IMR-90 (cell line): ENCODE results near the gene OSBPL8. TPM values are rescaled to one million over a fixed set of nuclear protein-coding genes. Genes with fewer than 3 reads are reported as not detected.
"Not testable (repeated sequence)": the region's sequence is repeated elsewhere in the genome, so short reads cannot be mapped to it uniquely, and the experiment has no call there.

ENCODE experiments used
- ATAC-seq: fragments of 200-7000 bp; cut with Tn5 transposase; 2 replicates; pipeline ENCODE4 v1.9.1; 2020; ENCODE audit warnings: low read depth, mild to moderate bottlenecking, moderate library complexity
- BruUV-seq: library from RNA; stranded (reverse); fragments of 400-500 nt; replicated peaks from 2 replicates; lab custom pipeline; 2021; lab: Mats Ljungman, UMichigan
- CTCF ChIA-PET: fragments of 300-600 bp; formaldehyde crosslinking; extraction: SDS; loops from one replicate; lab custom pipeline; 2021; ENCODE audit warnings: antibody characterized with exemption; lab: Yijun Ruan, JAX
- POLR2A ChIA-PET: fragments of 300-600 bp; sonication (Branson Sonifier 250); formaldehyde crosslinking; loops from one replicate; lab custom pipeline; 2022; ENCODE audit warnings: antibody characterized with exemption; ENCODE audit not compliant: unreplicated experiment; lab: Charles Lee
- DNase-seq: peaks from one replicate; pipeline ENCODE4 v3.0.0; 2013
- H2AFZ ChIP-seq: replicated peaks from 2 replicates; pipeline ENCODE3; 2013; ENCODE audit warnings: low read length, mild to moderate bottlenecking; ENCODE audit not compliant: poor library complexity
- H2AK5ac ChIP-seq: 2 replicates; pipeline ENCODE4 v1.6.1; 2013; ENCODE audit warnings: low read depth, low read length, inconsistent platforms
- H2AK9ac ChIP-seq: replicated peaks from 2 replicates; pipeline ENCODE3; 2013; ENCODE audit warnings: mild to moderate bottlenecking, low read depth, low read length, moderate library complexity; ENCODE audit not compliant: poor library complexity
- H2BK120ac ChIP-seq: 2 replicates; pipeline ENCODE4 v1.6.1; 2013; ENCODE audit warnings: low read depth, low read length, inconsistent platforms
- H2BK15ac ChIP-seq: 3 replicates; pipeline ENCODE4 v1.6.1; 2013; ENCODE audit warnings: low read depth, low read length, inconsistent platforms
- H2BK20ac ChIP-seq: 2 replicates; pipeline ENCODE4 v1.6.1; 2013; ENCODE audit warnings: low read depth, mild to moderate bottlenecking, inconsistent platforms, low read length, moderate library complexity
- H2BK5ac ChIP-seq: 2 replicates; pipeline ENCODE4 v1.6.1; 2013; ENCODE audit warnings: mild to moderate bottlenecking, low read depth, low read length, inconsistent platforms; ENCODE audit not compliant: poor library complexity, severe bottlenecking
- H3K14ac ChIP-seq: replicated peaks from 2 replicates; pipeline ENCODE4 v1.6.1; 2013; ENCODE audit warnings: low read depth, low read length, inconsistent platforms
- H3K18ac ChIP-seq: 2 replicates; pipeline ENCODE4 v1.6.1; 2013; ENCODE audit warnings: low read depth, low read length, control low read depth
- H3K23ac ChIP-seq: 2 replicates; pipeline ENCODE4 v1.6.1; 2013; ENCODE audit warnings: low read depth, low read length, inconsistent platforms
- H3K27ac ChIP-seq: 2 replicates; pipeline ENCODE4 v1.5.1; 2013; ENCODE audit warnings: mild to moderate bottlenecking, control low read depth, low read length; ENCODE audit not compliant: insufficient read depth
- H3K27me3 ChIP-seq: 2 replicates; pipeline ENCODE4 v1.6.1; 2013; ENCODE audit warnings: low read length; ENCODE audit not compliant: control insufficient read depth, insufficient read depth
- H3K36me3 ChIP-seq: 2 replicates; pipeline ENCODE4 v1.6.1; 2013; ENCODE audit warnings: low read length, mixed read lengths; ENCODE audit not compliant: control insufficient read depth, insufficient read depth
- H3K4ac ChIP-seq: 2 replicates; pipeline ENCODE4 v1.6.1; 2013; ENCODE audit warnings: low read depth, low read length, inconsistent platforms
- H3K4me1 ChIP-seq: 2 replicates; pipeline ENCODE4 v1.6.1; 2013; ENCODE audit warnings: low read length, mixed read lengths; ENCODE audit not compliant: control insufficient read depth, insufficient read depth
- H3K4me2 ChIP-seq: 2 replicates; pipeline ENCODE4 v1.6.1; 2013; ENCODE audit warnings: low read depth, mild to moderate bottlenecking, control low read depth, low read length, moderate library complexity
- H3K4me3 ChIP-seq: 2 replicates; pipeline ENCODE4 v1.5.1; 2013; ENCODE audit warnings: low read depth, mild to moderate bottlenecking, control low read depth, low read length, moderate library complexity; ENCODE audit not compliant: insufficient read depth
- H3K56ac ChIP-seq: 2 replicates; pipeline ENCODE4 v1.6.1; 2013; ENCODE audit warnings: low read length, inconsistent platforms; ENCODE audit not compliant: insufficient read depth; ENCODE audit errors: extremely low read depth
- H3K79me1 ChIP-seq, 2 experiments: 2 replicates each; pipeline ENCODE4 v1.6.1; 2013; ENCODE audit warnings: low read length in 2 of 2, inconsistent platforms in 1 of 2, low read depth in 1 of 2
- H3K9ac ChIP-seq: 2 replicates; pipeline ENCODE4 v1.6.1; 2013; ENCODE audit warnings: low read depth, low read length, control low read depth
- H3K9me1 ChIP-seq: 2 replicates; pipeline ENCODE4 v1.6.1; 2013; ENCODE audit warnings: low read length, inconsistent platforms; ENCODE audit not compliant: insufficient read depth
- H3K9me3 ChIP-seq: 2 replicates; pipeline ENCODE4 v1.6.1; 2013; ENCODE audit warnings: low read length; ENCODE audit not compliant: control insufficient read depth, insufficient read depth
- H4K20me1 ChIP-seq: 2 replicates; pipeline ENCODE4 v1.6.1; 2013; ENCODE audit warnings: low read length, inconsistent platforms; ENCODE audit not compliant: insufficient read depth
- H4K5ac ChIP-seq: 2 replicates; pipeline ENCODE4 v1.6.1; 2013; ENCODE audit warnings: mild to moderate bottlenecking, low read depth, low read length, control low read depth
- H4K8ac ChIP-seq, 2 experiments: 2 replicates each; pipeline ENCODE4 v1.6.1; 2013; ENCODE audit warnings: low read depth in 2 of 2, low read length in 2 of 2, control low read depth in 1 of 2, inconsistent platforms in 1 of 2
- H4K91ac ChIP-seq: 2 replicates; pipeline ENCODE4 v1.6.1; 2013; ENCODE audit warnings: low read depth, low read length, inconsistent platforms; ENCODE audit not compliant: insufficient read depth
- BHLHE40 ChIP-seq: fragments of 150-350 bp; IDR thresholded peaks from 2 replicates; pipeline ENCODE4 v1.6.1; 2016; ENCODE audit warnings: mild to moderate bottlenecking, low read depth, low read length
- CEBPB ChIP-seq: IDR thresholded peaks from 2 replicates; pipeline ENCODE4 v1.6.1; 2012; ENCODE audit warnings: low read depth, low read length, improper control_type of control experiment
- MAFK ChIP-seq: IDR thresholded peaks from 2 replicates; pipeline ENCODE4 v1.6.1; 2012; ENCODE audit warnings: low read depth, low read length, improper control_type of control experiment
- MXI1 ChIP-seq: IDR thresholded peaks from 2 replicates; pipeline ENCODE4 v1.6.1; 2012; ENCODE audit warnings: low read depth, mild to moderate bottlenecking, low read length, moderate library complexity, borderline replicate concordance
- POLR2A ChIP-seq: IDR thresholded peaks from 2 replicates; pipeline ENCODE4 v1.6.1; 2012; ENCODE audit warnings: mild to moderate bottlenecking, low read depth, low read length
- RAD21 ChIP-seq: IDR thresholded peaks from 2 replicates; pipeline ENCODE4 v1.6.1; 2012; ENCODE audit warnings: low read length, improper control_type of control experiment
- WGBS, 2 experiments: methylation state at CpG; one replicate each; pipeline versions ENCODE4 v1.1.5 to v1.1.7; 2013; ENCODE audit warnings: missing lambda C conversion rate in 2 of 2; ENCODE audit not compliant: insufficient read length in 1 of 2; ENCODE audit errors: extremely low coverage in 2 of 2; 5-methylcytosine and 5-hydroxymethylcytosine counted together
- dilution Hi-C: fragments of 300-500 bp; cut with HindIII; formaldehyde crosslinking; loops from one replicate; pipeline ENCODE4 v1.14.3; 2018; ENCODE audit warnings: low sequenced_read_pairs; ENCODE audit not compliant: unreplicated experiment
- in situ Hi-C: fragments of 300-500 bp; cut with MboI; formaldehyde crosslinking; loops from 3 replicates; pipeline ENCODE4 v1.14.3; 2019; ENCODE audit warnings: low sequenced_read_pairs, inconsistent platforms, mixed read lengths
- intact Hi-C: fragments of 100-400 bp; cut with micrococcal nuclease; formaldehyde crosslinking; loops from 2 replicates; pipeline ENCODE4 v1.10.0; 2022
- polyA plus RNA-seq, 3 experiments: library from polyadenylated mRNA; depleted of rRNA; stranded (reverse); fragments of >200 nt; gene quantifications; 2 replicates each; pipeline ENCODE4 v1.2.3, GENCODE V29; 2012; ENCODE audit warnings: low replicate concordance in 1 of 3
- total RNA-seq: library from RNA; depleted of rRNA; stranded (reverse); fragments of >200 nt; gene quantifications from 2 replicates; pipeline ENCODE4 v1.2.3, GENCODE V29; 2012

Gene OSBPL8
- total and polyA plus RNA-seq, 2 of the 4 experiments (the other 2 are of a cell fraction), result 17.8 to 24.2 TPM

GRCh38 chr12:76329159-76329558, 230.4 kb downstream of the OSBPL8 start:
- Histone ChIP-seq H3K9ac (no peak overlapping the region), H3K4me2 (no peak overlapping the region)
- CTCF ChIA-PET, result interaction anchor here (1.2 kb wide), 1 partner anchor 8 kb away, joined by 3 read pairs; no protein-coding TSS in a partner anchor

GRCh38 chr12:76319595-76320319, 239.8 kb downstream of the OSBPL8 start:
- CTCF ChIA-PET, H3K23ac ChIP-seq, H3K9me3 ChIP-seq, H2AFZ ChIP-seq, H3K9ac ChIP-seq, BruUV-seq, ATAC-seq, H3K79me1 ChIP-seq, H3K27ac ChIP-seq, H3K27me3 ChIP-seq, H3K9me1 ChIP-seq, H2AK9ac ChIP-seq, DNase-seq, POLR2A ChIA-PET, H3K4me3 ChIP-seq, H4K91ac ChIP-seq, H3K18ac ChIP-seq, H2BK20ac ChIP-seq, H2AK5ac ChIP-seq, dilution Hi-C loops, intact Hi-C loops, H3K4ac ChIP-seq, H2BK5ac ChIP-seq, H2BK15ac ChIP-seq, H3K14ac ChIP-seq, H4K5ac ChIP-seq, in situ Hi-C loops, H4K20me1 ChIP-seq, H2BK120ac ChIP-seq, H3K4me2 ChIP-seq, H3K4me1 ChIP-seq, H3K56ac ChIP-seq, H4K8ac ChIP-seq, H3K36me3 ChIP-seq: not testable (repeated sequence)
- WGBS, 2 experiments, result 93% methylated on average over 3 of the region's 32 CpGs; no CpG with 5 or more reads in 1 of the 2 experiments

More at GRCh38 chr12:76329159-76329558, 230.4 kb downstream of the OSBPL8 start:
- Histone ChIP-seq H3K9me1 (no peaks in the 10 kb centered on the region), H3K14ac (no peak overlapping the region), H3K4me3 (no peak overlapping the region), H2AK9ac (no peak overlapping the region), H2BK5ac (peak overlapping the region; percentile 25), H3K36me3 (no peaks in the 10 kb centered on the region), H3K23ac (no peak overlapping the region), H2BK15ac (no peak overlapping the region), H3K27me3 (no peaks in the 10 kb centered on the region), H4K91ac (no peak overlapping the region), H2BK120ac (peak overlapping the region; percentile 82), H3K9me3 (peaks cover 2% of the 10 kb centered on the region; the same call in 1 of the 2 replicates), H2AK5ac (no peak overlapping the region), H4K5ac (no peak overlapping the region), H3K56ac (no peak overlapping the region), H3K4ac (peak overlapping the region; percentile 39; the same call in 1 of the 2 replicates), H3K4me1 (no peaks in the 10 kb centered on the region), H4K20me1 (no peaks in the 10 kb centered on the region), H3K18ac (no peak overlapping the region), H3K27ac (no peak overlapping the region), H4K8ac (peak overlapping the region; percentile 11 to 27; a peak in 2 of 4 replicates), H3K79me1 (no peaks in the 10 kb centered on the region), H2AFZ (no peak overlapping the region), H2BK20ac (peak overlapping the region; percentile 11; the same call in 1 of the 2 replicates)
- POLR2A ChIA-PET, result no interaction called here
- in situ Hi-C loops, result no loop called here
- TF ChIP-seq MXI1 (no peak), BHLHE40 (peak; percentile 67; the same call in 1 of the 2 replicates), RAD21 (no peak), MAFK (peak; percentile 26; the same call in 1 of the 2 replicates), CEBPB (peak; percentile 92), POLR2A (no peak)
- peak; percentile 91 for ATAC-seq
- no TSS peak for BruUV-seq
- DNase-seq, result peak; percentile 86
- dilution Hi-C loops, result no loop called here
- intact Hi-C loops, result loop anchor here (5.0 kb wide), 1 partner anchor 52 kb away; no protein-coding TSS in a partner anchor
- WGBS, 2 experiments, result no CpG with 5 or more reads among the region's 2 CpGs
